Measurements from ENCODE around the gene FCSK.
"Not testable (repeated sequence)": the region's sequence is repeated elsewhere in the genome, so short reads cannot be mapped to it uniquely, and the experiment has no call there.

The FCSK gene

GRCh38 chr16:70454222-70455034 is at the start of gene FCSK:
TSS of gene FCSK (plus strand) at chr16:70454595. CDS start at chr16:70463191, 8,596 bp downstream.
- Histone ChIP-seq H3K27me3 (replicated peaks; ENCODE audit: control insufficient read depth, insufficient read depth, low read length) (no peaks in the 10 kb centered on the region), H3K4me3 (ENCODE audit: low read length) (peak within 1 kb of the TSS; percentile 96), H3K9me3 (ENCODE audit: control insufficient read depth, low read length) (no peaks in the 10 kb centered on the region), H3K4me1 (ENCODE audit: control insufficient read depth, insufficient read depth, low read length) (peaks cover 5% of the 10 kb centered on the region), H3K9ac (ENCODE audit: low read length) (peak within 1 kb of the TSS; percentile 95), H3K36me3 (ENCODE audit: control insufficient read depth, insufficient read depth, low read length, severe bottlenecking) (no peaks in the 10 kb centered on the region)
- DNase-seq (ENCODE audit: low read depth): peak; percentile 77

- not testable (repeated sequence) for H3K9ac ChIP-seq (ENCODE audit: low read length); DNase-seq (ENCODE audit: low read depth); H3K36me3 ChIP-seq (ENCODE audit: control insufficient read depth, insufficient read depth, low read length, severe bottlenecking)
Observed at GRCh38 chr16:70406104-70406503, 48.3 kb upstream of the FCSK start.

GRCh38 chr16:70407811-70408274 is 46.6 kb upstream of the FCSK start:
- no peak for DNase-seq (ENCODE audit: low read depth)
- Histone ChIP-seq H3K9me3 (ENCODE audit: control insufficient read depth, low read length) (no peaks in the 10 kb centered on the region), H3K9ac (ENCODE audit: low read length) (no peak overlapping the region), H3K27me3 (replicated peaks; ENCODE audit: control insufficient read depth, insufficient read depth, low read length) (no peaks in the 10 kb centered on the region), H3K36me3 (ENCODE audit: control insufficient read depth, insufficient read depth, low read length, severe bottlenecking) (peaks cover 3% of the 10 kb centered on the region), H3K4me1 (ENCODE audit: control insufficient read depth, insufficient read depth, low read length) (peaks cover 4% of the 10 kb centered on the region), H3K4me3 (ENCODE audit: low read length) (no peak overlapping the region)

More at GRCh38 chr16:70406104-70406503, 48.3 kb upstream of the FCSK start:
- H3K27me3 ChIP-seq (replicated peaks; ENCODE audit: control insufficient read depth, insufficient read depth, low read length); H3K4me3 ChIP-seq (ENCODE audit: low read length); H3K9me3 ChIP-seq (ENCODE audit: control insufficient read depth, low read length); H3K4me1 ChIP-seq (ENCODE audit: control insufficient read depth, insufficient read depth, low read length): not testable (repeated sequence)

- Histone ChIP-seq H3K9ac (ENCODE audit: low read length) (no peak overlapping the region), H3K36me3 (ENCODE audit: control insufficient read depth, insufficient read depth, low read length, severe bottlenecking) (peaks cover 3% of the 10 kb centered on the region), H3K4me1 (ENCODE audit: control insufficient read depth, insufficient read depth, low read length) (no peaks in the 10 kb centered on the region)
Observed at GRCh38 chr16:70410734-70411133, 43.7 kb upstream of the FCSK start.

GRCh38 chr16:70412385-70412784 is 42.0 kb upstream of the FCSK start:
- no peaks in the 10 kb centered on the region for H3K27me3 ChIP-seq (replicated peaks; ENCODE audit: control insufficient read depth, insufficient read depth, low read length)
- no peaks in the 10 kb centered on the region for H3K9me3 ChIP-seq (ENCODE audit: control insufficient read depth, low read length)
- H3K36me3 ChIP-seq (ENCODE audit: control insufficient read depth, insufficient read depth, low read length, severe bottlenecking): peaks cover 3% of the 10 kb centered on the region
- no peak overlapping the region for H3K4me3 ChIP-seq (ENCODE audit: low read length)
- no peak for DNase-seq (ENCODE audit: low read depth)
- no peak overlapping the region for H3K9ac ChIP-seq (ENCODE audit: low read length)
- no peaks in the 10 kb centered on the region for H3K4me1 ChIP-seq (ENCODE audit: control insufficient read depth, insufficient read depth, low read length)

More at GRCh38 chr16:70410734-70411133, 43.7 kb upstream of the FCSK start:
- no peak overlapping the region for H3K4me3 ChIP-seq (ENCODE audit: low read length)
- no peaks in the 10 kb centered on the region for H3K27me3 ChIP-seq (replicated peaks; ENCODE audit: control insufficient read depth, insufficient read depth, low read length)
- H3K9me3 ChIP-seq (ENCODE audit: control insufficient read depth, low read length): no peaks in the 10 kb centered on the region
- no peak for DNase-seq (ENCODE audit: low read depth)

GRCh38 chr16:70413572-70413971 is 40.8 kb upstream of the FCSK start:
- H3K36me3 ChIP-seq (ENCODE audit: control insufficient read depth, insufficient read depth, low read length, severe bottlenecking); H3K4me3 ChIP-seq (ENCODE audit: low read length); H3K27me3 ChIP-seq (replicated peaks; ENCODE audit: control insufficient read depth, insufficient read depth, low read length); H3K9me3 ChIP-seq (ENCODE audit: control insufficient read depth, low read length); H3K4me1 ChIP-seq (ENCODE audit: control insufficient read depth, insufficient read depth, low read length); DNase-seq (ENCODE audit: low read depth); H3K9ac ChIP-seq (ENCODE audit: low read length): not testable (repeated sequence)

- no peaks in the 10 kb centered on the region for H3K4me1 ChIP-seq (ENCODE audit: control insufficient read depth, insufficient read depth, low read length)
Observed at GRCh38 chr16:70416748-70417616, 37.4 kb upstream of the FCSK start.

GRCh38 chr16:70417661-70418060 is 36.7 kb upstream of the FCSK start:
- Histone ChIP-seq H3K36me3 (ENCODE audit: control insufficient read depth, insufficient read depth, low read length, severe bottlenecking) (no peaks in the 10 kb centered on the region), H3K9ac (ENCODE audit: low read length) (no peak overlapping the region), H3K9me3 (ENCODE audit: control insufficient read depth, low read length) (no peaks in the 10 kb centered on the region), H3K27me3 (replicated peaks; ENCODE audit: control insufficient read depth, insufficient read depth, low read length) (no peaks in the 10 kb centered on the region), H3K4me3 (ENCODE audit: low read length) (no peak overlapping the region), H3K4me1 (ENCODE audit: control insufficient read depth, insufficient read depth, low read length) (no peaks in the 10 kb centered on the region)
- DNase-seq (ENCODE audit: low read depth): no peak

More at GRCh38 chr16:70416748-70417616, 37.4 kb upstream of the FCSK start:
- no peak for DNase-seq (ENCODE audit: low read depth)
- no peak overlapping the region for H3K4me3 ChIP-seq (ENCODE audit: low read length)
- H3K27me3 ChIP-seq (replicated peaks; ENCODE audit: control insufficient read depth, insufficient read depth, low read length): no peaks in the 10 kb centered on the region
- no peak overlapping the region for H3K9ac ChIP-seq (ENCODE audit: low read length)
- H3K9me3 ChIP-seq (ENCODE audit: control insufficient read depth, low read length): no peaks in the 10 kb centered on the region
- H3K36me3 ChIP-seq (ENCODE audit: control insufficient read depth, insufficient read depth, low read length, severe bottlenecking): no peaks in the 10 kb centered on the region

- no peak for DNase-seq (ENCODE audit: low read depth)
- H3K27me3 ChIP-seq (replicated peaks; ENCODE audit: control insufficient read depth, insufficient read depth, low read length): no peaks in the 10 kb centered on the region
- H3K9ac ChIP-seq (ENCODE audit: low read length): no peak overlapping the region
- H3K4me3 ChIP-seq (ENCODE audit: low read length): no peak overlapping the region
- H3K4me1 ChIP-seq (ENCODE audit: control insufficient read depth, insufficient read depth, low read length): no peaks in the 10 kb centered on the region
- no peaks in the 10 kb centered on the region for H3K36me3 ChIP-seq (ENCODE audit: control insufficient read depth, insufficient read depth, low read length, severe bottlenecking)
- H3K9me3 ChIP-seq (ENCODE audit: control insufficient read depth, low read length): no peaks in the 10 kb centered on the region
Observed at GRCh38 chr16:70418274-70418992, 36.0 kb upstream of the FCSK start.

- H3K27me3 ChIP-seq (replicated peaks; ENCODE audit: control insufficient read depth, insufficient read depth, low read length): no peaks in the 10 kb centered on the region
- no peaks in the 10 kb centered on the region for H3K9me3 ChIP-seq (ENCODE audit: control insufficient read depth, low read length)
- no peak overlapping the region for H3K4me3 ChIP-seq (ENCODE audit: low read length)
- H3K9ac ChIP-seq (ENCODE audit: low read length): no peak overlapping the region
- no peak for DNase-seq (ENCODE audit: low read depth)
- H3K4me1 ChIP-seq (ENCODE audit: control insufficient read depth, insufficient read depth, low read length): no peaks in the 10 kb centered on the region
- H3K36me3 ChIP-seq (ENCODE audit: control insufficient read depth, insufficient read depth, low read length, severe bottlenecking): no peaks in the 10 kb centered on the region
Observed at GRCh38 chr16:70418993-70419318, 35.4 kb upstream of the FCSK start.
